ENCODE data around the gene KCMF1. TPM values are rescaled to one million over a fixed set of nuclear protein-coding genes. Genes with fewer than 3 reads are reported as not detected.

Gene KCMF1
- total and polyA plus RNA-seq, 2 experiments from 2014 or later = 30.7 to 47.8 TPM

DNA sequence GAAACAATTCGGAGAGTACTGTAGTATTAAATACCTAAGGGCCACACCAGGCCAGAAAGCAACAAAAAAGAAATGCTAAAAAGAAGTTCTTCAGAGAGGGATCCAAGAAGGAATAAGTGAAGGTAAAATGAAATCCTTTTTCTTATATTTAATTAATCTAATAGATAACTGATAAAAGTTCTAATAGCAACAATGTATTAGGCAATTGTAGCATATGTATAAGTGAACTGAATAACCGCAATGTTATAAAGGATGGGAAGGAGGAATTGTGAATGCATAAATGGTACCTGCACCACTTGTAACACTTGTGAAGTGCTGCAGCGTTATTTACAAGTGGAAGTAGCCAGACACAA lies 43.7 kb upstream of the KCMF1 start:
- H3K4me3 ChIP-seq = no peak overlapping the region
- H3K27me3 ChIP-seq = peaks cover 6% of the 10 kb centered on the region
- no peaks in the 10 kb centered on the region for H3K36me3 ChIP-seq
- no peak overlapping the region for H3K27ac ChIP-seq
- no peaks in the 10 kb centered on the region for H3K9me3 ChIP-seq (ENCODE audit: low read depth)
- H3K4me1 ChIP-seq (ENCODE audit: low read depth) = no peaks in the 10 kb centered on the region
- TF ChIP-seq CTCF (IDR thresholded peaks at IDR 0.05; ENCODE audit: low read depth, low read length) = no peak
- DNase-seq (ENCODE audit: low read depth in 1 of 2, low spot score in 1 of 2) = no peak

GRCh38 chr2:84931384-84931821 lies 39.6 kb upstream of the KCMF1 start:
- no peak overlapping the region for H3K4me3 ChIP-seq
- no peak for TF ChIP-seq CTCF (IDR thresholded peaks at IDR 0.05; ENCODE audit: low read depth, low read length)
- H3K36me3 ChIP-seq = no peaks in the 10 kb centered on the region
- no peaks in the 10 kb centered on the region for H3K9me3 ChIP-seq (ENCODE audit: low read depth)
- no peak for DNase-seq (ENCODE audit: low read depth in 1 of 2, low spot score in 1 of 2)
- peaks cover 4% of the 10 kb centered on the region for H3K27me3 ChIP-seq
- no peak overlapping the region for H3K27ac ChIP-seq
- H3K4me1 ChIP-seq (ENCODE audit: low read depth) = no peaks in the 10 kb centered on the region

GRCh38 chr2:84938194-84938879 lies 32.6 kb upstream of the KCMF1 start:
- TF ChIP-seq CTCF (IDR thresholded peaks at IDR 0.05; ENCODE audit: low read depth, low read length) = no peak
- H3K27ac ChIP-seq = no peak overlapping the region
- no peaks in the 10 kb centered on the region for H3K27me3 ChIP-seq
- no peak overlapping the region for H3K4me3 ChIP-seq
- H3K9me3 ChIP-seq (ENCODE audit: low read depth) = no peaks in the 10 kb centered on the region
- DNase-seq (ENCODE audit: low read depth in 1 of 2, low spot score in 1 of 2) = no peak
- no peaks in the 10 kb centered on the region for H3K36me3 ChIP-seq
- H3K4me1 ChIP-seq (ENCODE audit: low read depth) = no peaks in the 10 kb centered on the region

GRCh38 chr2:84939426-84940087 lies 31.4 kb upstream of the KCMF1 start:
- no peaks in the 10 kb centered on the region for H3K27me3 ChIP-seq
- no peak overlapping the region for H3K4me3 ChIP-seq
- no peak overlapping the region for H3K27ac ChIP-seq
- no peaks in the 10 kb centered on the region for H3K36me3 ChIP-seq
- H3K4me1 ChIP-seq (ENCODE audit: low read depth) = no peaks in the 10 kb centered on the region
- DNase-seq (ENCODE audit: low read depth in 1 of 2, low spot score in 1 of 2) = no peak
- TF ChIP-seq CTCF (IDR thresholded peaks at IDR 0.05; ENCODE audit: low read depth, low read length) = no peak
- H3K9me3 ChIP-seq (ENCODE audit: low read depth) = no peaks in the 10 kb centered on the region

GRCh38 chr2:84940088-84940470 lies 30.9 kb upstream of the KCMF1 start:
- no peak overlapping the region for H3K4me3 ChIP-seq
- H3K27ac ChIP-seq = no peak overlapping the region
- H3K27me3 ChIP-seq = no peaks in the 10 kb centered on the region
- no peaks in the 10 kb centered on the region for H3K4me1 ChIP-seq (ENCODE audit: low read depth)
- H3K9me3 ChIP-seq (ENCODE audit: low read depth) = no peaks in the 10 kb centered on the region
- TF ChIP-seq CTCF (IDR thresholded peaks at IDR 0.05; ENCODE audit: low read depth, low read length) = no peak
- no peaks in the 10 kb centered on the region for H3K36me3 ChIP-seq
- DNase-seq (ENCODE audit: low read depth in 1 of 2, low spot score in 1 of 2) = no peak
